HepG2 (cell line): Measurements from ENCODE around the gene HEATR1. TPM values are rescaled to one million over a fixed set of nuclear protein-coding genes. Genes with fewer than 3 reads are reported as not detected.

Experiments
- ARID2 ChIP-seq: sonication (generic); formaldehyde crosslinking; IDR thresholded peaks from 2 replicates; pipeline ENCODE4 v1.8.1; 2022; ENCODE audit warnings: mild to moderate bottlenecking, missing genetic modification reagents, borderline replicate concordance
- ATAD3A ChIP-seq: sonication (generic); formaldehyde crosslinking; IDR thresholded peaks from 2 replicates; pipeline ENCODE4 v1.4.0; 2020; ENCODE audit warnings: missing genetic modification reagents
- CBX1 ChIP-seq: IDR thresholded peaks from one replicate; pipeline ENCODE4 v1.6.1; 2016; ENCODE audit warnings: antibody characterized with exemption, low read depth
- FOXA1 ChIP-seq, 2 experiments: fragments of 450-650 bp in 1 of 2; sonication (generic) in 1 of 2; formaldehyde crosslinking in 1 of 2; IDR thresholded peaks; 2 replicates each; pipeline versions ENCODE4 v1.4.0 to v1.6.1; 2016 to 2020; ENCODE audit warnings: missing genetic modification reagents in 1 of 2
- FOXK2 ChIP-seq: fragments of 450-650 bp; IDR thresholded peaks from 2 replicates; pipeline ENCODE4 v1.6.1; 2016
- HDAC6 ChIP-seq: fragments of 200-600 bp; sonication (generic); IDR thresholded peaks from 2 replicates; pipeline ENCODE4 v1.7.0; 2017; ENCODE audit warnings: mild to moderate bottlenecking, antibody characterized with exemption, low read length, low read depth
- PHF8 ChIP-seq: sonication (generic); formaldehyde crosslinking; IDR thresholded peaks from 2 replicates; pipeline ENCODE4 v1.5.0; 2020; ENCODE audit warnings: missing genetic modification reagents
- TRIM24 ChIP-seq: sonication (generic); formaldehyde crosslinking; IDR thresholded peaks from 2 replicates; pipeline ENCODE4 v1.8.0; 2022; ENCODE audit warnings: mild to moderate bottlenecking, missing genetic modification reagents
- U2AF2 ChIP-seq: fragments of 200-400 bp; formaldehyde crosslinking; IDR thresholded peaks from 2 replicates; pipeline ENCODE4 v1.6.1; 2017; ENCODE audit warnings: low read depth, mild to moderate bottlenecking, low read length
- ZBTB1 ChIP-seq: sonication (generic); formaldehyde crosslinking; IDR thresholded peaks from 2 replicates; pipeline ENCODE4 v1.4.0; 2020; ENCODE audit warnings: missing genetic modification reagents, borderline replicate concordance
- ZFP36L1 ChIP-seq: sonication (generic); formaldehyde crosslinking; IDR thresholded peaks from 2 replicates; pipeline ENCODE4 v1.8.0; 2022; ENCODE audit warnings: mild to moderate bottlenecking, missing genetic modification reagents, moderate library complexity
- ZFP62 ChIP-seq: sonication (generic); formaldehyde crosslinking; IDR thresholded peaks from 2 replicates; pipeline ENCODE4 v1.4.0; 2020; ENCODE audit warnings: missing genetic modification reagents
- ZKSCAN8 ChIP-seq: IDR thresholded peaks from 2 replicates; pipeline ENCODE4 v1.6.1; 2016; ENCODE audit warnings: borderline replicate concordance, missing genetic modification reagents, missing compliant biosample characterization
- ZNF138 ChIP-seq: sonication (generic); formaldehyde crosslinking; IDR thresholded peaks from 2 replicates; pipeline ENCODE4 v1.5.0; 2020; ENCODE audit warnings: mild to moderate bottlenecking, low read depth, missing genetic modification reagents
- ZNF225 ChIP-seq: sonication (generic); formaldehyde crosslinking; IDR thresholded peaks from 2 replicates; pipeline ENCODE4 v1.4.0; 2020; ENCODE audit warnings: mild to moderate bottlenecking, missing genetic modification reagents
- ZNF660 ChIP-seq: sonication (generic); formaldehyde crosslinking; IDR thresholded peaks from 2 replicates; pipeline ENCODE4 v1.5.1; 2020; ENCODE audit warnings: mild to moderate bottlenecking, low read depth, missing genetic modification reagents, borderline replicate concordance
- ZNF737 ChIP-seq: sonication (generic); formaldehyde crosslinking; IDR thresholded peaks from 2 replicates; pipeline ENCODE4 v1.5.0; 2020; ENCODE audit warnings: missing genetic modification reagents, mild to moderate bottlenecking, borderline replicate concordance
- ZNF83 ChIP-seq: sonication (generic); formaldehyde crosslinking; IDR thresholded peaks from 2 replicates; pipeline ENCODE4 v1.4.0; 2020; ENCODE audit warnings: missing genetic modification reagents, mild to moderate bottlenecking, borderline replicate concordance
- ZSCAN9 ChIP-seq: IDR thresholded peaks from 2 replicates; pipeline ENCODE4 v1.6.1; 2016; ENCODE audit warnings: borderline replicate concordance
- polyA plus RNA-seq, 8 experiments: library from polyadenylated mRNA; depleted of rRNA in 3 of 8; stranded (reverse) in 7 of 8; unstranded in 1 of 8; fragments of >200 nt; fragmentation: Illumina TruSeq in 4 of 8; extraction: Trizol in 4 of 8; gene quantifications; 2 replicates each; pipeline versions ENCODE4 v1.2.1 to v1.2.3, GENCODE V29; 2011 to 2016; ENCODE audit warnings: low read depth in 4 of 8, missing spikeins in 1 of 8, mixed read lengths in 1 of 8; ENCODE audit not compliant: insufficient read depth in 1 of 8
- total RNA-seq, 5 experiments: library from RNA; depleted of rRNA; stranded (reverse); fragments of >200 nt; fragmentation: Illumina TruSeq; extraction: Trizol; gene quantifications; 2 replicates each; pipeline ENCODE4 v1.2.3, GENCODE V29; 2016; ENCODE audit warnings: low read depth in 1 of 5
- TF ChIP-seq, protein P1 (sequence below): sonication (generic); formaldehyde crosslinking; IDR thresholded peaks from 2 replicates; pipeline ENCODE4 v1.5.1; 2020; ENCODE audit warnings: mild to moderate bottlenecking, missing genetic modification reagents, borderline replicate concordance
- TF ChIP-seq, protein P2 (sequence below): sonication (generic); formaldehyde crosslinking; IDR thresholded peaks from 2 replicates; pipeline ENCODE4 v1.5.1; 2020; ENCODE audit warnings: missing genetic modification reagents, mild to moderate bottlenecking, borderline replicate concordance
- TF ChIP-seq, protein P3 (sequence below): sonication (generic); formaldehyde crosslinking; IDR thresholded peaks from 2 replicates; pipeline ENCODE4 v1.4.0; 2020; ENCODE audit warnings: missing genetic modification reagents, low read depth, mild to moderate bottlenecking, borderline replicate concordance
- TF ChIP-seq, protein P4 (sequence below): IDR thresholded peaks from 2 replicates; pipeline ENCODE4 v1.4.0; 2020; ENCODE audit warnings: mild to moderate bottlenecking, missing genetic modification reagents

HEATR1 gene
- total and polyA plus RNA-seq, 2 of the 13 experiments (the other 11 are each of a cell fraction or from before 2014, with no cell fraction given) = 10.2 to 45.8 TPM

DNA sequence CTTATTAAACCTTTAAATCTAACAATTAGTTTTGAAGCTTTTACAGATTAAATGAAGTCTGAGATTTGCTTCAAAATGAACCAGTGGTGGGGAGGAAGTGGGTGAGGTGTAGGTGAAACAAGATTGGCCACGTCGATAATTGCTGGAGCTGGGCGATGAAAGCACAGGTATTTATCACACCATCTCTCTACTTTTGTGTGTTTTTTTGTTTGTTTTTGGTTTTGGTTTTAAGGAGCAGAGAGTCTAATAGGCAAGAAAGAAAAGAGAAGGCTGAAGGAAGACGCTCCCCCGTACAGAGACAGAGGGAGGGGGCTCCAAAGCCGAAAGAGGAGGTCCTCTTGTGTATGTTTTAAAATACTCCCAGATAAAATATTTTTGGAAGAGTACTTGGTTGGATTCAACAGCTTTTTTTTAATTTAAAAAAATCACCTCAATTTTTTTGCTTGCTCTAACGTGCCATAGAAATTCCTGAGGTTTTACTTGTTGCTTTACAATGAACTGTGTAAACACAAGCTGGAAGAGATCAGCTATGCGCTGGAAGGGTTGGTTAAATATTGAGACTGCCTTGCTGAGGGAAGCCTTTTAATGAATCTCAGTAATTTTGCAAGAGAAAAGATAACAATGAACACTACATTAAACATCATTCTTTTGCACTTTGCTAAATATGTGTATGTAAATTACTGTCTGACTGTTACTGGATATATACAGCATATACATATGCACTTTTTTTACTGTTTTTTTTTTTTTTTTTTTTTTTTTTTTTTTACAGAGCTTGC lies 87.2 kb downstream of the HEATR1 start (continued):
- TF ChIP-seq, protein P1, sequence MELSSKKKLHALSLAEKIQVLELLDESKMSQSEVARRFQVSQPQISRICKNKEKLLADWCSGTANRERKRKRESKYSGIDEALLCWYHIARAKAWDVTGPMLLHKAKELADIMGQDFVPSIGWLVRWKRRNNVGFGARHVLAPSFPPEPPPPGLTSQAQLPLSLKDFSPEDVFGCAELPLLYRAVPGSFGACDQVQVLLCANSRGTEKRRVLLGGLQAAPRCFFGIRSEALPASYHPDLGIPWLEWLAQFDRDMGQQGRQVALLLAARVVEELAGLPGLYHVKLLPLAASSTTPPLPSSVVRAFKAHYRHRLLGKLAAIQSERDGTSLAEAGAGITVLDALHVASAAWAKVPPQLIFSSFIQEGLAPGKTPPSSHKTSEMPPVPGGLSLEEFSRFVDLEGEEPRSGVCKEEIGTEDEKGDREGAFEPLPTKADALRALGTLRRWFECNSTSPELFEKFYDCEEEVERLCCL (CRISPR knock-in tag) = no peak
- TF ChIP-seq ARID2 (CRISPR knock-in tag) (no peak), ZFP62 (CRISPR knock-in tag) (no peak), PHF8 (CRISPR knock-in tag) (no peak), CBX1 (no peak), ZNF83 (no peak), FOXA1 (IDR thresholded peaks at IDR 0.05) (peak; percentile 57; the same call in 1 of the 2 replicates), FOXA1 (CRISPR knock-in tag; IDR thresholded peaks at IDR 0.05) (peak; percentile 84), FOXK2 (no peak), ZBTB1 (CRISPR knock-in tag) (no peak), U2AF2 (no peak), ZNF737 (CRISPR knock-in tag) (no peak), ZNF660 (CRISPR knock-in tag) (no peak), ZNF138 (CRISPR knock-in tag) (no peak), ZNF225 (CRISPR knock-in tag) (no peak), ZFP36L1 (no peak), ATAD3A (CRISPR knock-in tag) (no peak), HDAC6 (no peak), ZKSCAN8 (CRISPR knock-in tag) (no peak), ZSCAN9 (no peak), TRIM24 (CRISPR knock-in tag) (no peak)
- TF ChIP-seq, protein P2, sequence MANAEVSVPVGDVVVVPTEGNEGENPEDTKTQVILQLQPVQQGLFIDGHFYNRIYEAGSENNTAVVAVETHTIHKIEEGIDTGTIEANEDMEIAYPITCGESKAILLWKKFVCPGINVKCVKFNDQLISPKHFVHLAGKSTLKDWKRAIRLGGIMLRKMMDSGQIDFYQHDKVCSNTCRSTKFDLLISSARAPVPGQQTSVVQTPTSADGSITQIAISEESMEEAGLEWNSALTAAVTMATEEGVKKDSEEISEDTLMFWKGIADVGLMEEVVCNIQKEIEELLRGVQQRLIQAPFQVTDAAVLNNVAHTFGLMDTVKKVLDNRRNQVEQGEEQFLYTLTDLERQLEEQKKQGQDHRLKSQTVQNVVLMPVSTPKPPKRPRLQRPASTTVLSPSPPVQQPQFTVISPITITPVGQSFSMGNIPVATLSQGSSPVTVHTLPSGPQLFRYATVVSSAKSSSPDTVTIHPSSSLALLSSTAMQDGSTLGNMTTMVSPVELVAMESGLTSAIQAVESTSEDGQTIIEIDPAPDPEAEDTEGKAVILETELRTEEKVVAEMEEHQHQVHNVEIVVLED (CRISPR knock-in tag) = no peak
- TF ChIP-seq, protein P3, sequence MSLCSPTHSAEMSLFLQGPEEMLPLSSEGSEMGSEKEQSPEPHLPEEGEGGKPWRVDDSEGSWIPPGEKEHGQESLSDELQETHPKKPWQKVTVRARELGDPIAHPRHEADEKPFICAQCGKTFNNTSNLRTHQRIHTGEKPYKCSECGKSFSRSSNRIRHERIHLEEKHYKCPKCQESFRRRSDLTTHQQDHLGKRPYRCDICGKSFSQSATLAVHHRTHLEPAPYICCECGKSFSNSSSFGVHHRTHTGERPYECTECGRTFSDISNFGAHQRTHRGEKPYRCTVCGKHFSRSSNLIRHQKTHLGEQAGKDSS (CRISPR knock-in tag) = no peak
- TF ChIP-seq, protein P4, sequence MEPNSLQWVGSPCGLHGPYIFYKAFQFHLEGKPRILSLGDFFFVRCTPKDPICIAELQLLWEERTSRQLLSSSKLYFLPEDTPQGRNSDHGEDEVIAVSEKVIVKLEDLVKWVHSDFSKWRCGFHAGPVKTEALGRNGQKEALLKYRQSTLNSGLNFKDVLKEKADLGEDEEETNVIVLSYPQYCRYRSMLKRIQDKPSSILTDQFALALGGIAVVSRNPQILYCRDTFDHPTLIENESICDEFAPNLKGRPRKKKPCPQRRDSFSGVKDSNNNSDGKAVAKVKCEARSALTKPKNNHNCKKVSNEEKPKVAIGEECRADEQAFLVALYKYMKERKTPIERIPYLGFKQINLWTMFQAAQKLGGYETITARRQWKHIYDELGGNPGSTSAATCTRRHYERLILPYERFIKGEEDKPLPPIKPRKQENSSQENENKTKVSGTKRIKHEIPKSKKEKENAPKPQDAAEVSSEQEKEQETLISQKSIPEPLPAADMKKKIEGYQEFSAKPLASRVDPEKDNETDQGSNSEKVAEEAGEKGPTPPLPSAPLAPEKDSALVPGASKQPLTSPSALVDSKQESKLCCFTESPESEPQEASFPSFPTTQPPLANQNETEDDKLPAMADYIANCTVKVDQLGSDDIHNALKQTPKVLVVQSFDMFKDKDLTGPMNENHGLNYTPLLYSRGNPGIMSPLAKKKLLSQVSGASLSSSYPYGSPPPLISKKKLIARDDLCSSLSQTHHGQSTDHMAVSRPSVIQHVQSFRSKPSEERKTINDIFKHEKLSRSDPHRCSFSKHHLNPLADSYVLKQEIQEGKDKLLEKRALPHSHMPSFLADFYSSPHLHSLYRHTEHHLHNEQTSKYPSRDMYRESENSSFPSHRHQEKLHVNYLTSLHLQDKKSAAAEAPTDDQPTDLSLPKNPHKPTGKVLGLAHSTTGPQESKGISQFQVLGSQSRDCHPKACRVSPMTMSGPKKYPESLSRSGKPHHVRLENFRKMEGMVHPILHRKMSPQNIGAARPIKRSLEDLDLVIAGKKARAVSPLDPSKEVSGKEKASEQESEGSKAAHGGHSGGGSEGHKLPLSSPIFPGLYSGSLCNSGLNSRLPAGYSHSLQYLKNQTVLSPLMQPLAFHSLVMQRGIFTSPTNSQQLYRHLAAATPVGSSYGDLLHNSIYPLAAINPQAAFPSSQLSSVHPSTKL (CRISPR knock-in tag) = peak; percentile 83
